SU-DHL-6 (cell line): ENCODE measurements around the gene KCNN3.

Experiments used
- CTCF ChIP-seq: fragments of 200-600 bp; sonication (generic); IDR thresholded peaks from one replicate; pipeline ENCODE4 v1.5.1; 2017; ENCODE audit warnings: antibody characterized with exemption, mild to moderate bottlenecking, low read length, moderate library complexity; ENCODE audit not compliant: insufficient read depth, poor library complexity, severe bottlenecking
- EZH2phosphoT487 ChIP-seq: fragments of 200-600 bp; sonication (generic), shearing (Covaris generic); conservative IDR thresholded peaks from 2 replicates; pipeline ENCODE4 v1.6.1; 2018; ENCODE audit warnings: mild to moderate bottlenecking, antibody characterized with exemption, low read length, moderate library complexity, mixed read lengths

- TF ChIP-seq CTCF (no peak), EZH2phosphoT487 (no peak)
Measured at GRCh38 chr1:154666051-154666790, 203.9 kb downstream of the KCNN3 start.
